BLaER1 treated with 17β-estradiol and CSF1 and Interleukin-3, amounts not matched to agents 10 nM and 100 nM (cell line): ENCODE data around the gene PITPNM2.

Experiments used
- H3K27ac ChIP-seq, 11 experiments: shearing (Covaris generic); formaldehyde crosslinking; 2 replicates each; pipeline ENCODE4 v1.8.1; 2022
- H3K27me3 ChIP-seq, 11 experiments: shearing (Covaris generic); formaldehyde crosslinking; 2 replicates each; pipeline ENCODE4 v1.8.1; 2022
- H3K36me3 ChIP-seq, 11 experiments: shearing (Covaris generic); formaldehyde crosslinking; 2 replicates each; pipeline ENCODE4 v1.8.1; 2022
- H3K4me1 ChIP-seq, 10 experiments: shearing (Covaris generic); formaldehyde crosslinking; 2 replicates each; pipeline ENCODE4 v1.8.1; 2022
- H3K4me2 ChIP-seq, 11 experiments: shearing (Covaris generic); formaldehyde crosslinking; 2 replicates each; pipeline ENCODE4 v1.8.1; 2022
- H3K4me3 ChIP-seq, 10 experiments: shearing (Covaris generic); formaldehyde crosslinking; 2 replicates each; pipeline ENCODE4 v1.8.1; 2022
- H3K9ac ChIP-seq, 11 experiments: shearing (Covaris generic); formaldehyde crosslinking; 2 replicates each; pipeline ENCODE4 v1.8.1; 2022
- H3K9me3 ChIP-seq, 11 experiments: shearing (Covaris generic); formaldehyde crosslinking; replicated peaks in 1 of 11; 2 replicates each; pipeline ENCODE4 v1.8.1; 2022
- H4K20me1 ChIP-seq, 11 experiments: shearing (Covaris generic); formaldehyde crosslinking; 2 replicates each; pipeline ENCODE4 v1.8.1; 2022
- Cebpa-rat ChIP-seq, 11 experiments: shearing (Covaris generic); IDR thresholded peaks; 2 replicates each; pipeline ENCODE4 v1.8.1; 2022

The PITPNM2 gene

GRCh38 chr12:123132951-123133619 lies 17.8 kb downstream of the PITPNM2 start:
- Histone ChIP-seq H3K9ac (peak overlapping the region in 1 of 11 experiments; percentile 72; a peak in 1 of 22 replicates), H3K4me1 (peaks cover 17 to 84% (median 58%) of the 10 kb centered on the region in 10 experiments)

GRCh38 chr12:123131879-123132402 lies 18.9 kb downstream of the PITPNM2 start:
- Histone ChIP-seq H3K27ac (peak overlapping the region in 8 of 11 experiments; percentile 15 to 79 (median 57); a peak in 16 of 22 replicates), H3K27me3 (no peaks in the 10 kb centered on the region), H3K4me1 (peaks cover 18 to 89% (median 59%) of the 10 kb centered on the region in 10 experiments), H3K9me3 (peaks cover 0 to 19% (median 5%) of the 10 kb centered on the region in 11 experiments; a peak in 8 of 22 replicates), H4K20me1 (no peaks in the 10 kb centered on the region), H3K36me3 (peaks cover 0 to 21% (median 2%) of the 10 kb centered on the region in 11 experiments; a peak in 6 of 22 replicates), H3K4me3 (peak overlapping the region in 3 of 10 experiments; percentile 1 to 30 (median 7); a peak in 2 of 20 replicates), H3K4me2 (peak overlapping the region; percentile 66 to 90 (median 79)), H3K9ac (peak overlapping the region in 7 of 11 experiments; percentile 2 to 72 (median 48); a peak in 13 of 22 replicates)
- no peak for TF ChIP-seq Cebpa-rat (IDR thresholded peaks at IDR 0.05)

More at GRCh38 chr12:123132951-123133619, 17.8 kb downstream of the PITPNM2 start:
- H4K20me1 ChIP-seq = no peaks in the 10 kb centered on the region
- no peak for TF ChIP-seq Cebpa-rat (IDR thresholded peaks at IDR 0.05)
- H3K27ac ChIP-seq = peak overlapping the region in 4 of 11 experiments; percentile 25 to 79 (median 70); a peak in 5 of 22 replicates
- H3K4me3 ChIP-seq = 0 out of 20 replicates have a peak overlapping the region, but pooled peaks of 1 of the 10 experiments have one; percentile 14
- peaks cover 0 to 19% (median 5%) of the 10 kb centered on the region in 11 experiments; a peak in 8 of 22 replicates for H3K9me3 ChIP-seq
- H3K36me3 ChIP-seq = peaks cover 0 to 33% (median 5%) of the 10 kb centered on the region in 11 experiments; a peak in 9 of 22 replicates
- peak overlapping the region in 7 of 11 experiments; percentile 71 to 90 (median 84); a peak in 16 of 22 replicates for H3K4me2 ChIP-seq
- no peaks in the 10 kb centered on the region for H3K27me3 ChIP-seq

GRCh38 chr12:123131291-123131832 lies 19.5 kb downstream of the PITPNM2 start:
- no peaks in the 10 kb centered on the region for H4K20me1 ChIP-seq
- H3K4me2 ChIP-seq = peak overlapping the region; percentile 66 to 90 (median 79)
- peak overlapping the region in 7 of 11 experiments; percentile 2 to 72 (median 48); a peak in 10 of 22 replicates for H3K9ac ChIP-seq
- H3K27me3 ChIP-seq = no peaks in the 10 kb centered on the region
- peak overlapping the region in 8 of 11 experiments; percentile 15 to 79 (median 57); a peak in 16 of 22 replicates for H3K27ac ChIP-seq
- peaks cover 0 to 18% (median 5%) of the 10 kb centered on the region in 11 experiments; a peak in 8 of 22 replicates for H3K9me3 ChIP-seq
- H3K4me1 ChIP-seq = peaks cover 24 to 92% (median 64%) of the 10 kb centered on the region in 10 experiments
- H3K36me3 ChIP-seq = peaks cover 0 to 15% (median 0%) of the 10 kb centered on the region in 11 experiments; a peak in 4 of 22 replicates
- no peak for TF ChIP-seq Cebpa-rat (IDR thresholded peaks at IDR 0.05)
- peak overlapping the region in 3 of 10 experiments; percentile 1 to 30 (median 7); a peak in 3 of 20 replicates for H3K4me3 ChIP-seq

- H3K4me2 ChIP-seq = peak overlapping the region in 8 of 11 experiments; percentile 3 to 90 (median 83); a peak in 15 of 22 replicates
- no peak overlapping the region for H3K4me3 ChIP-seq
- peaks cover 23 to 88% (median 64%) of the 10 kb centered on the region in 10 experiments for H3K4me1 ChIP-seq
- no peak for TF ChIP-seq Cebpa-rat (IDR thresholded peaks at IDR 0.05)
- no peaks in the 10 kb centered on the region for H4K20me1 ChIP-seq
- H3K27me3 ChIP-seq = no peaks in the 10 kb centered on the region
- peaks cover 0 to 8% (median 0%) of the 10 kb centered on the region in 11 experiments; a peak in 3 of 22 replicates for H3K36me3 ChIP-seq
- H3K27ac ChIP-seq = peak overlapping the region in 4 of 11 experiments; percentile 31 to 79 (median 68); a peak in 5 of 22 replicates
- no peak overlapping the region for H3K9ac ChIP-seq
- H3K9me3 ChIP-seq = peaks cover 0 to 11% (median 0%) of the 10 kb centered on the region in 11 experiments; a peak in 4 of 22 replicates
Measured at GRCh38 chr12:123129621-123130020, 21.3 kb downstream of the PITPNM2 start.

- H3K27ac ChIP-seq = peak overlapping the region in 3 of 11 experiments; percentile 6 to 63 (median 45); a peak in 5 of 22 replicates
- no peaks in the 10 kb centered on the region for H4K20me1 ChIP-seq
- no peak overlapping the region for H3K9ac ChIP-seq
- H3K4me2 ChIP-seq = peak overlapping the region in 10 of 11 experiments; percentile 24 to 90 (median 53); a peak in 17 of 22 replicates
- no peak for TF ChIP-seq Cebpa-rat (IDR thresholded peaks at IDR 0.05)
- no peaks in the 10 kb centered on the region; a peak in 1 of 22 replicates for H3K36me3 ChIP-seq
- H3K9me3 ChIP-seq = peaks cover 0 to 10% (median 0%) of the 10 kb centered on the region in 11 experiments; a peak in 4 of 22 replicates
- no peaks in the 10 kb centered on the region for H3K27me3 ChIP-seq
- no peak overlapping the region for H3K4me3 ChIP-seq
- H3K4me1 ChIP-seq = peaks cover 19 to 79% (median 56%) of the 10 kb centered on the region in 10 experiments
Measured at GRCh38 chr12:123127182-123127495, 23.8 kb downstream of the PITPNM2 start.

GRCh38 chr12:123126294-123127181 lies 24.4 kb downstream of the PITPNM2 start:
- H3K9me3 ChIP-seq = peaks cover 0 to 10% (median 0%) of the 10 kb centered on the region in 11 experiments; a peak in 4 of 22 replicates
- peak overlapping the region in 4 of 11 experiments; percentile 3 to 63 (median 26); a peak in 5 of 22 replicates for H3K27ac ChIP-seq
- peak overlapping the region in 10 of 11 experiments; percentile 24 to 90 (median 53); a peak in 19 of 22 replicates for H3K4me2 ChIP-seq
- H3K36me3 ChIP-seq = no peaks in the 10 kb centered on the region; a peak in 1 of 22 replicates
- peaks cover 13 to 79% (median 56%) of the 10 kb centered on the region in 10 experiments for H3K4me1 ChIP-seq
- no peak overlapping the region for H3K9ac ChIP-seq
- no peaks in the 10 kb centered on the region for H4K20me1 ChIP-seq
- no peak overlapping the region for H3K4me3 ChIP-seq
- no peaks in the 10 kb centered on the region for H3K27me3 ChIP-seq
- no peak for TF ChIP-seq Cebpa-rat (IDR thresholded peaks at IDR 0.05)

GRCh38 chr12:123122626-123123025 lies 28.3 kb downstream of the PITPNM2 start:
- Histone ChIP-seq H3K9me3 (no peaks in the 10 kb centered on the region), H4K20me1 (no peaks in the 10 kb centered on the region), H3K36me3 (no peaks in the 10 kb centered on the region; a peak in 1 of 22 replicates), H3K4me2 (peak overlapping the region in 7 of 11 experiments; percentile 17 to 80 (median 67); a peak in 13 of 22 replicates), H3K9ac (no peak overlapping the region), H3K27ac (peak overlapping the region in 1 of 11 experiments; percentile 19; a peak in 1 of 22 replicates), H3K27me3 (no peaks in the 10 kb centered on the region), H3K4me3 (no peak overlapping the region), H3K4me1 (peaks cover 20 to 77% (median 55%) of the 10 kb centered on the region in 10 experiments)
- no peak for TF ChIP-seq Cebpa-rat (IDR thresholded peaks at IDR 0.05)
